Measurements from ENCODE around the gene NDUFA6. TPM values are rescaled to one million over a fixed set of nuclear protein-coding genes. Genes with fewer than 3 reads are reported as not detected.
"Not testable (repeated sequence)": the region's sequence is repeated elsewhere in the genome, so short reads cannot be mapped to it uniquely, and the experiment has no call there.

NDUFA6 gene
- total RNA-seq, 1 donor from 2014 or later, result 95.1 TPM

DNA sequence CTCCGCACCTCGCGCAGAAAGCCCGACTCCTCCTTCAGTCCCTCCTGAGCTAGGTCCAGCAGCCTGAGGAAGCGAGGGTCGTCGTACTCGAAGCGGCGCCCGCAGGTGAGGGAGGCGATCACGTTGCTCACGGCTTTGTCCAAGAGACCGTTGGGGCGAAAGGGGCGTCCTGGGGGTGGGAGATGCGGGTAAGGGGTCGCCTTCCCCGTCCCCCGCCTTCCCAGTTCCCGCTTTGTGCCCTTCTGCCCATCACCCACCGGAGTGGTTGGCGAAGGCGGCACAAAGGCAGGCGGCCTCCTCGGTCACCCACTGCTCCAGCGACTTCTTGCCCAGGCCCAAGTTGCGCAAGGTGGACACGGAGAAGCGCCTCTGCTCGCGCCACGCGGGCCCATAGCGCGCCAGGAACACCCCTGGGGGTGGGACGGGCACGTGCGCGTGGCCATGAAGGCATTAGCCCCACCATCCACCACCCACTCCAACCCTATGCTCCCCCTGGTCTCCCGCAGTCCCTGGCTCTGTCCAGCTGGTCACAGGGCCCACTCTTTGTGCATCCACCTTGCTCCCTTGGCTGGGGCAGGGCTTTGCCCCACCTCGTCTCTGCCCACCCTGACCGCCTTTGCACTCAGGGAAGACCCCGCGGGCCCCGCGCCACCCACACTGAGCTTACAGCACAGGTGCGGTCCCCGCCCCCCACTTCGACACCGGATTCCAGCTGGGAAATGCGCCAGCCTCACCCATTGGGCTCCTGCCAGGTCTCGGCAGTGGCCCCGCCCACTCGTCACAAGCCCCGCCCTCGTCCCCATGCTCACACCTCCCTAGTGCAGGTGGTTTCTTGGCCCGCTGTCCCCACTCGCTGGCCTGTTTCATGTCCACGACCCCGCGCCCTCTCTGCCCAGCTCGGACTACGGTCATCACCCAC lies 38.5 kb upstream of the NDUFA6 start:
- H3K27me3 Mint-ChIP-seq (ENCODE audit: low read depth); H3K27ac Mint-ChIP-seq; DNase-seq (ENCODE audit: low spot score); intact Hi-C loops (cut with micrococcal nuclease); H3K9me3 Mint-ChIP-seq; H3K4me1 Mint-ChIP-seq (ENCODE audit: low read depth); H3K4me3 Mint-ChIP-seq (ENCODE audit: low read depth); H3K36me3 Mint-ChIP-seq (ENCODE audit: low read depth): not testable (repeated sequence)

DNA sequence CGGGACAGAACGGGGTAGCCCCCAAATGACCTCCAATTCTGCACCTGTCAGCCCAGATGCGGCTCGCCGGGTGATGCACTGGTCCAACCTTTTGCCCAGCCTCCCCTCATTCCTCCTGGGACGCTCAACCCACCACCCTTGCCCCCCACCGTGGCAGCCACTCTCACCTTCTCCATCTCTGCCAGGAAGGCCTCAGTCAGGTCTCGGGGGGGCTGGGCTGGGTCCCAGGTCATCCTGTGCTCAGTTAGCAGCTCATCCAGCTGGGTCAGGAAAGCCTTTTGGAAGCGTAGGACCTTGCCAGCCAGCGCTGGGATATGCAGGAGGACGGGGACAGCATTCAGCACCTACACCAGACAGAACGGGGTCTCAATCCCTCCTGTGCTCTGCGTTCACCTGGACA lies 37.4 kb upstream of the NDUFA6 start:
- DNase-seq (ENCODE audit: low spot score); H3K27me3 Mint-ChIP-seq (ENCODE audit: low read depth); intact Hi-C loops (cut with micrococcal nuclease); H3K4me3 Mint-ChIP-seq (ENCODE audit: low read depth); H3K9me3 Mint-ChIP-seq; H3K36me3 Mint-ChIP-seq (ENCODE audit: low read depth); H3K4me1 Mint-ChIP-seq (ENCODE audit: low read depth); H3K27ac Mint-ChIP-seq: not testable (repeated sequence)

DNA sequence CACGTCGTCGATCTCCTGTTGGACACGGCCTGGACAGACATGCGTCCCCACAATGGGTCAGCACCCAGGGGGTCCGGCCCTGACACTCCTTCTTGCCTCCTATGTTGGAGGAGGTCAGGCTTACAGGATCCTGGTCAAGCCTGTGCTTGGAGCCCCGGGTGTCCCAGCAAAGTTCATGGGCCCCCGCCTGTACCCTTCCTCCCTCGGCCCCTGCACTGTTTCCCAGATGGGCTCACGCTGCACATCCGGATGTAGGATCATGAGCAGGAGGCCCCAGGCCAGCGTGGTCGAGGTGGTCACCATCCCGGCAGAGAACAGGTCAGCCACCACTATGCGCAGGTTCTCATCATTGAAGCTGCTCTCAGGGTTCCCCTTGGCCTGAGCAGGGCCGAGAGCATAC lies 37.0 kb upstream of the NDUFA6 start:
- intact Hi-C loops (cut with micrococcal nuclease), result no loop called here
- H3K9me3 Mint-ChIP-seq, result no peaks in the 10 kb centered on the region
- H3K27me3 Mint-ChIP-seq (ENCODE audit: low read depth), result no peaks in the 10 kb centered on the region
- no peak overlapping the region for H3K4me3 Mint-ChIP-seq (ENCODE audit: low read depth)
- no peak for DNase-seq (ENCODE audit: low spot score)
- no peaks in the 10 kb centered on the region for H3K4me1 Mint-ChIP-seq (ENCODE audit: low read depth)
- H3K27ac Mint-ChIP-seq, result no peak overlapping the region
- no peaks in the 10 kb centered on the region for H3K36me3 Mint-ChIP-seq (ENCODE audit: low read depth)

DNA sequence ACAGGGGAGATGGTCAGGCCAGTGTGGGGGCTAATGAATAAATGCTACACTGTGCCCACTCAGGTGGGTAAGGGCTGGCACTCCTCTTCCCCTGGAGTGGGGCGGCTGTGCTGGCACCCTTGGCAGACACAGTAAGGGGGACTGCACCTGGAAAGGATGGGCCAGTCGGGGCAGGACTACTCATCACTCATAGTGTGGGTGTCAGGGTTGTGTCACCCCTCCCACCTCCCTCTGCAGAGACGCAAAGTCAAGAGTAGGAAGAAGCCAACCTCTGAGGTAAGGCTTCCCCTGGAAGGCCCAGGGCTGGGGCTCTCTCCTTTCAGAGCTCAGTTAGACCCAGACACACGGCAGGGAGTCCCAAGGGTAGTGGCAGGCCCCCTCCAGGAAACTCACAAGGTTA lies 33.0 kb upstream of the NDUFA6 start:
- intact Hi-C loops (cut with micrococcal nuclease); H3K4me3 Mint-ChIP-seq (ENCODE audit: low read depth); H3K9me3 Mint-ChIP-seq; H3K27me3 Mint-ChIP-seq (ENCODE audit: low read depth); H3K36me3 Mint-ChIP-seq (ENCODE audit: low read depth); H3K27ac Mint-ChIP-seq; DNase-seq (ENCODE audit: low spot score): not testable (repeated sequence)
- peaks cover 35% of the 10 kb centered on the region for H3K4me1 Mint-ChIP-seq (ENCODE audit: low read depth)

GRCh38 chr22:42120231-42121021 lies 29.9 kb upstream of the NDUFA6 start:
- H3K27me3 Mint-ChIP-seq (ENCODE audit: low read depth); intact Hi-C loops (cut with micrococcal nuclease): not testable (repeated sequence)
- peak overlapping the region; percentile 85 for H3K27ac Mint-ChIP-seq
- peak overlapping the region; percentile 67 for H3K4me3 Mint-ChIP-seq (ENCODE audit: low read depth)
- peak; percentile 40 for DNase-seq (ENCODE audit: low spot score)
- peaks cover 14% of the 10 kb centered on the region for H3K36me3 Mint-ChIP-seq (ENCODE audit: low read depth)
- peaks cover 36% of the 10 kb centered on the region for H3K4me1 Mint-ChIP-seq (ENCODE audit: low read depth)
- peaks cover 18% of the 10 kb centered on the region for H3K9me3 Mint-ChIP-seq

DNA sequence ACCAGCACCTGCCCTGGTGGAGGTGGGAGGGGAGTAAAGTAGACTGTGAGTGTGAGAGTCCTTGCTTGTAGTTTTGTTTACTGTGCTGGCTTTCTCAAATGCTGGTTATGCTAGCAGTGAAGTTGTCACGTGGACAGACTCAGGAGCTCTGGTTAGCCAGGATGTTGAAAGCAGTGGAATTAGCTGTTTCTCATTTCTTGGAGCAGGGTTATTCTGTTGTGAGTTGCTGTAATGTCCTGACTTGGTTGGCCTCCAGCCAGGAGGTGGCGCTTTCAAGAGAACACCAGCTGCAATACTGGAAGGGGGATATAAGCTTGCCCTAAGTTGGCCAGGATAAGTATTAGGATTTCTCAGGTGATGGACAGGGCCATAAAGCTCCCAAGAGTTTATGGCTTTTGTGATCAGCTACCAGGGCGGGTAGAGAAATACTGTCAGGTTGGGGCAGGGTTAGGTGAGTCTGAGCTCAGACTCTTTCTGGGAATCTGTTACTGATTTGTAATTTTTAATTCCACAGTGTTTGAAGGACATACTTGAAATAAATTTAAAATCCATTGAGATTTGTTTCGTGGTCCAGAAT lies 26.4 kb upstream of the NDUFA6 start:
- Mint-ChIP-seq H3K9me3 (peaks cover 27% of the 10 kb centered on the region), H3K4me3 (ENCODE audit: low read depth) (no peak overlapping the region), H3K36me3 (ENCODE audit: low read depth) (peaks cover 25% of the 10 kb centered on the region), H3K4me1 (ENCODE audit: low read depth) (peaks cover 30% of the 10 kb centered on the region), H3K27ac (no peak overlapping the region), H3K27me3 (ENCODE audit: low read depth) (no peaks in the 10 kb centered on the region)
- DNase-seq (ENCODE audit: low spot score), result no peak
- intact Hi-C loops (cut with micrococcal nuclease), result no loop called here

GRCh38 chr22:42115420-42115830 lies 24.9 kb upstream of the NDUFA6 start:
- not testable (repeated sequence) for H3K27ac Mint-ChIP-seq
- Mint-ChIP-seq H3K36me3 (ENCODE audit: low read depth) (peaks cover 25% of the 10 kb centered on the region), H3K4me1 (ENCODE audit: low read depth) (peaks cover 17% of the 10 kb centered on the region)

GRCh38 chr22:42114721-42115120 lies 24.1 kb upstream of the NDUFA6 start:
- Mint-ChIP-seq H3K27me3 (ENCODE audit: low read depth) (no peaks in the 10 kb centered on the region), H3K4me3 (ENCODE audit: low read depth) (no peak overlapping the region), H3K27ac (no peak overlapping the region), H3K4me1 (ENCODE audit: low read depth) (peaks cover 10% of the 10 kb centered on the region), H3K9me3 (peaks cover 27% of the 10 kb centered on the region), H3K36me3 (ENCODE audit: low read depth) (peaks cover 25% of the 10 kb centered on the region)
- no peak for DNase-seq (ENCODE audit: low spot score)
- intact Hi-C loops (cut with micrococcal nuclease), result no loop called here

More at GRCh38 chr22:42115420-42115830, 24.9 kb upstream of the NDUFA6 start:
- H3K4me3 Mint-ChIP-seq (ENCODE audit: low read depth); intact Hi-C loops (cut with micrococcal nuclease); DNase-seq (ENCODE audit: low spot score); H3K27me3 Mint-ChIP-seq (ENCODE audit: low read depth): not testable (repeated sequence)
- H3K9me3 Mint-ChIP-seq, result peaks cover 27% of the 10 kb centered on the region

- DNase-seq (ENCODE audit: low spot score); H3K4me1 Mint-ChIP-seq (ENCODE audit: low read depth); H3K4me3 Mint-ChIP-seq (ENCODE audit: low read depth); intact Hi-C loops (cut with micrococcal nuclease); H3K27me3 Mint-ChIP-seq (ENCODE audit: low read depth); H3K27ac Mint-ChIP-seq: not testable (repeated sequence)
- H3K36me3 Mint-ChIP-seq (ENCODE audit: low read depth), result peaks cover 25% of the 10 kb centered on the region
- peaks cover 27% of the 10 kb centered on the region for H3K9me3 Mint-ChIP-seq
Measured at GRCh38 chr22:42112793-42113192, 22.2 kb upstream of the NDUFA6 start.

GRCh38 chr22:42111798-42112197 lies 21.2 kb upstream of the NDUFA6 start:
- H3K27me3 Mint-ChIP-seq (ENCODE audit: low read depth), result no peaks in the 10 kb centered on the region
- intact Hi-C loops (cut with micrococcal nuclease), result no loop called here
- no peak overlapping the region for H3K27ac Mint-ChIP-seq
- no peaks in the 10 kb centered on the region for H3K4me1 Mint-ChIP-seq (ENCODE audit: low read depth)
- no peak for DNase-seq (ENCODE audit: low spot score)
- peaks cover 22% of the 10 kb centered on the region for H3K36me3 Mint-ChIP-seq (ENCODE audit: low read depth)
- H3K9me3 Mint-ChIP-seq, result peaks cover 23% of the 10 kb centered on the region
- no peak overlapping the region for H3K4me3 Mint-ChIP-seq (ENCODE audit: low read depth)

DNA sequence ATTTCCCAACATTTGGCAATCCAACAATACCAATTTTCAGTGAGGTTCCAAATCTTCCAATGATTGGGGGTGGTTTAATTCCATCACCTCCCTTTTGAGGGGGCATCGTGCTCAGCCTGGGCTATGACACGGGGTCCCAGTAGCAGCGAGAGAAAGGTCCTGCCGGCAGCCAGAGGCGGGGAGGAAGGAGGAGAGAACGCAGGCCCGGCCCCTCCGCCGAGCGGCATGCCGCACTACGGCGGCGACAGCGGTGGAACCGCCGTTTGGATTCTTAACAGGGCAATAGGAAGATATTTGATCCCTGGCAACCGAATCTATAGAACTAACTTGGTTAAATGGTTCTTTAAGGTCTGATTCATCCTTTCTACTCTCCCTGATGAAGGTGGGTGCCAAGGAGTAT lies 18.3 kb upstream of the NDUFA6 start:
- Mint-ChIP-seq H3K4me1 (ENCODE audit: low read depth) (no peaks in the 10 kb centered on the region), H3K27ac (no peak overlapping the region), H3K9me3 (peaks cover 22% of the 10 kb centered on the region), H3K4me3 (ENCODE audit: low read depth) (no peak overlapping the region), H3K27me3 (ENCODE audit: low read depth) (no peaks in the 10 kb centered on the region), H3K36me3 (ENCODE audit: low read depth) (peaks cover 16% of the 10 kb centered on the region)
- intact Hi-C loops (cut with micrococcal nuclease), result no loop called here
- DNase-seq (ENCODE audit: low spot score), result no peak

- peaks cover 48% of the 10 kb centered on the region for H3K9me3 Mint-ChIP-seq
- not testable (repeated sequence) for H3K27ac Mint-ChIP-seq
Measured at GRCh38 chr22:42104332-42104860, 13.8 kb upstream of the NDUFA6 start.

More at GRCh38 chr22:42104332-42104860, 13.8 kb upstream of the NDUFA6 start:
- H3K36me3 Mint-ChIP-seq (ENCODE audit: low read depth), result peaks cover 38% of the 10 kb centered on the region
- H3K4me3 Mint-ChIP-seq (ENCODE audit: low read depth); DNase-seq (ENCODE audit: low spot score); H3K4me1 Mint-ChIP-seq (ENCODE audit: low read depth); H3K27me3 Mint-ChIP-seq (ENCODE audit: low read depth); intact Hi-C loops (cut with micrococcal nuclease): not testable (repeated sequence)
